NK-92 treated with Interleukin-12 subunit alpha and Interleukin-12 subunit beta, amount 100 ng/mL, for 24 hours (cell line): ENCODE results near the gene TRIM71.
"Not testable (repeated sequence)": the region's sequence is repeated elsewhere in the genome, so short reads cannot be mapped to it uniquely, and the experiment has no call there.

Experiments
- DNase-seq: peaks from one replicate; lab custom pipeline; 2025; lab: John Stamatoyannopoulos, UW

TRIM71 gene

GRCh38 chr3:32842987-32843386, 25.2 kb downstream of the TRIM71 start:
- no peak for DNase-seq

GRCh38 chr3:32843510-32844321, 25.9 kb downstream of the TRIM71 start:
- DNase-seq, result no peak

GRCh38 chr3:32844322-32844654, 26.5 kb downstream of the TRIM71 start:
- DNase-seq, result no peak

GRCh38 chr3:32844914-32845313, 27.1 kb downstream of the TRIM71 start:
- no peak for DNase-seq

GRCh38 chr3:32845546-32845945, 27.7 kb downstream of the TRIM71 start:
- DNase-seq, result not testable (repeated sequence)

- DNase-seq, result not testable (repeated sequence)
Observed at GRCh38 chr3:32847045-32847444, 29.2 kb downstream of the TRIM71 start.

- no peak for DNase-seq
Observed at GRCh38 chr3:32847528-32847927, 29.7 kb downstream of the TRIM71 start.

- no peak for DNase-seq
Observed at GRCh38 chr3:32848215-32848614, 30.4 kb downstream of the TRIM71 start.

GRCh38 chr3:32849046-32849445, 31.2 kb downstream of the TRIM71 start:
- DNase-seq, result no peak

- DNase-seq, result no peak
Observed at GRCh38 chr3:32850226-32850625, 32.4 kb downstream of the TRIM71 start.

- DNase-seq, result no peak
Observed at GRCh38 chr3:32850636-32851035, 32.8 kb downstream of the TRIM71 start.

GRCh38 chr3:32852146-32852545, 34.3 kb downstream of the TRIM71 start:
- no peak for DNase-seq

- no peak for DNase-seq
Observed at GRCh38 chr3:32855350-32855953, 37.7 kb downstream of the TRIM71 start.

- no peak for DNase-seq
Observed at GRCh38 chr3:32856355-32856889, 38.6 kb downstream of the TRIM71 start.

- DNase-seq, result no peak
Observed at GRCh38 chr3:32856901-32857507, 39.2 kb downstream of the TRIM71 start.

- DNase-seq, result no peak
Observed at GRCh38 chr3:32857921-32858320, 40.1 kb downstream of the TRIM71 start.

GRCh38 chr3:32859604-32860237, 41.9 kb downstream of the TRIM71 start:
- no peak for DNase-seq

GRCh38 chr3:32860499-32860898, 42.7 kb downstream of the TRIM71 start:
- no peak for DNase-seq

GRCh38 chr3:32861681-32862080, 43.9 kb downstream of the TRIM71 start:
- DNase-seq, result no peak

GRCh38 chr3:32862247-32862935, 44.6 kb downstream of the TRIM71 start:
- DNase-seq, result no peak

- no peak for DNase-seq
Observed at GRCh38 chr3:32862936-32863487, 45.2 kb downstream of the TRIM71 start.

- DNase-seq, result no peak
Observed at GRCh38 chr3:32865383-32865782, 47.6 kb downstream of the TRIM71 start.
